K562 (cell line): ENCODE results near the gene CBL. TPM values are rescaled to one million over a fixed set of nuclear protein-coding genes. Genes with fewer than 3 reads are reported as not detected.

Experiments
- ATAC-seq: fragments of 200-7000 bp; cut with Tn5 transposase; 3 replicates; pipeline ENCODE4 v1.9.1; 2020; ENCODE audit warnings: moderate library complexity
- BruUV-seq: library from RNA; stranded (reverse); fragments of 400-500 nt; replicated peaks from 2 replicates; lab custom pipeline; 2021; lab: Mats Ljungman, UMichigan
- CTCF ChIA-PET: fragments of 300-600 bp; formaldehyde crosslinking; extraction: SDS; loops from one replicate; lab custom pipeline; 2021; ENCODE audit warnings: low intra/inter-chr PET ratio; lab: Yijun Ruan, JAX
- POLR2A ChIA-PET: fragments of 300-600, 350-650 bp; sonication (Branson Sonifier 250); formaldehyde crosslinking; extraction: SDS; loops from one replicate; lab custom pipeline; 2021; ENCODE audit warnings: antibody characterized with exemption, inconsistent platforms; lab: Yijun Ruan, JAX
- DNase-seq, 4 experiments: peaks; one replicate each; pipeline versions ENCODE4 v3.0.0 to v3.0.0-alpha.2; 2011 to 2018; ENCODE audit warnings: low spot score in 3 of 4, mixed read lengths in 3 of 4; ENCODE audit errors: extremely low read depth in 1 of 4
- FAIRE-seq: peaks from 2 replicates; lab custom pipeline; 2011; peaks lifted over from hg19 to GRCh38; lab: Jason Lieb, UNC
- H2AFZ ChIP-seq: 2 replicates; pipeline ENCODE4 v1.6.0; 2011; ENCODE audit warnings: low read depth, low read length, control low read depth, inconsistent platforms
- H3K27ac ChIP-seq: fragments of 200-600 bp; 3 replicates; pipeline ENCODE4 v1.8.0; 2011; ENCODE audit warnings: low read depth, mild to moderate bottlenecking, control low read depth, inconsistent platforms, low read length, moderate library complexity, mixed read lengths; ENCODE audit errors: extremely low read depth
- H3K27me3 ChIP-seq, 2 experiments: fragments of 300-600 bp in 1 of 2; 2 replicates in 1 of 2; 3 replicates in 1 of 2; pipeline versions ENCODE4 v1.6.0 to v1.8.0; 2011; ENCODE audit warnings: inconsistent platforms in 2 of 2, low read length in 2 of 2, mild to moderate bottlenecking in 1 of 2, mixed read lengths in 1 of 2, moderate library complexity in 1 of 2; ENCODE audit not compliant: control insufficient read depth in 2 of 2, insufficient read depth in 2 of 2
- H3K36me3 ChIP-seq: fragments of 300-600 bp; 3 replicates; pipeline ENCODE4 v1.8.0; 2011; ENCODE audit warnings: mild to moderate bottlenecking, low read length, inconsistent platforms; ENCODE audit not compliant: control insufficient read depth, insufficient read depth
- H3K4me1 ChIP-seq, 2 experiments: fragments of 200-600 bp in 1 of 2; replicated peaks in 1 of 2; 2 replicates in 1 of 2; 3 replicates in 1 of 2; pipeline versions ENCODE4 v1.5.1 to v1.8.0; 2011; ENCODE audit warnings: inconsistent platforms in 2 of 2, low read length in 2 of 2, mild to moderate bottlenecking in 1 of 2, mixed read lengths in 1 of 2, moderate library complexity in 1 of 2; ENCODE audit not compliant: control insufficient read depth in 2 of 2, insufficient read depth in 2 of 2
- H3K4me2 ChIP-seq: 2 replicates; pipeline ENCODE4 v1.6.1; 2011; ENCODE audit warnings: low read length, control low read depth, inconsistent platforms, mixed read lengths; ENCODE audit not compliant: insufficient read depth
- H3K4me3 ChIP-seq: fragments of 200-600 bp; sonication (generic), shearing (Covaris generic); 2 replicates; pipeline ENCODE4 v1.5.1; 2016; ENCODE audit warnings: control low read depth, inconsistent platforms
- H3K79me2 ChIP-seq: fragments of 200-600 bp; 3 replicates; pipeline ENCODE4 v1.8.0; 2011; ENCODE audit warnings: low read length, inconsistent platforms; ENCODE audit not compliant: control insufficient read depth, insufficient read depth
- H3K9ac ChIP-seq, 2 experiments: 2 replicates each; pipeline versions ENCODE4 v1.6.0 to v1.6.1; 2011; ENCODE audit warnings: low read depth in 2 of 2, low read length in 2 of 2, control low read depth in 1 of 2, inconsistent platforms in 1 of 2, mild to moderate bottlenecking in 1 of 2, mixed read lengths in 1 of 2; ENCODE audit not compliant: insufficient read depth in 1 of 2
- H3K9me1 ChIP-seq: one replicate; pipeline ENCODE4 v1.6.0; 2011; ENCODE audit warnings: inconsistent platforms, mild to moderate bottlenecking, low read length, moderate library complexity; ENCODE audit not compliant: control insufficient read depth, insufficient read depth
- H3K9me3 ChIP-seq: replicated peaks from 2 replicates; pipeline ENCODE4 v1.5.1; 2011; ENCODE audit warnings: low read depth, low read length, inconsistent platforms; ENCODE audit not compliant: control insufficient read depth, insufficient read depth
- H4K20me1 ChIP-seq: replicated peaks from 2 replicates; pipeline ENCODE4 v1.6.1; 2011; ENCODE audit warnings: low read length, inconsistent platforms, mixed read lengths; ENCODE audit not compliant: control insufficient read depth, insufficient read depth
- DNMT1 ChIP-seq: fragments of 450-650 bp; IDR thresholded peaks from 2 replicates; pipeline ENCODE4 v1.6.1; 2016; ENCODE audit warnings: antibody characterized with exemption, mild to moderate bottlenecking
- HDAC3 ChIP-seq: fragments of 450-650 bp; IDR thresholded peaks from 2 replicates; pipeline ENCODE4 v1.6.1; 2018; ENCODE audit warnings: borderline replicate concordance, mild to moderate bottlenecking, moderate library complexity; ENCODE audit not compliant: partially characterized antibody
- SUPT5H ChIP-seq: fragments of 450-650 bp; IDR thresholded peaks from 2 replicates; pipeline ENCODE4 v1.6.1; 2016
- ZBTB40 ChIP-seq, 2 experiments: fragments of 450-650 bp in 1 of 2; sonication (generic) in 1 of 2; formaldehyde crosslinking in 1 of 2; IDR thresholded peaks; 2 replicates each; pipeline versions ENCODE4 v1.7.1 to v1.9.0; 2016 to 2022; ENCODE audit warnings: inconsistent platforms in 1 of 2, mild to moderate bottlenecking in 1 of 2, missing genetic modification reagents in 1 of 2
- WGBS: fragments of 100-300 bp; shearing (Covaris generic); methylation state at CpG from one replicate; pipeline ENCODE4 v1.1.6; 2016; ENCODE audit warnings: low coverage, mixed read lengths; ENCODE audit not compliant: insufficient coverage; ENCODE audit errors: missing lambda C conversion rate; 5-methylcytosine and 5-hydroxymethylcytosine counted together
- in situ Hi-C: fragments of 300-500 bp; cut with MboI; formaldehyde crosslinking; loops from 4 replicates; pipeline ENCODE4 v1.15.0; 2018; ENCODE audit warnings: inconsistent platforms, mixed read lengths
- intact Hi-C: fragments of 100-400 bp; cut with micrococcal nuclease; formaldehyde crosslinking; loops from 2 replicates; pipeline ENCODE4 v1.14.2; 2022
- polyA plus RNA-seq, 8 experiments: library from polyadenylated mRNA; depleted of rRNA in 4 of 8; stranded (reverse) in 5 of 8; unstranded in 3 of 8; fragments of >200 nt; fragmentation: Nextera tagmentation in 2 of 8; fragmentation: Illumina TruSeq in 1 of 8; extraction: Ambion mirVana in 2 of 8; extraction: Trizol in 1 of 8; gene quantifications; 2 replicates each; pipeline versions ENCODE4 v1.2.1 to v1.2.3, GENCODE V29; 2011 to 2014; ENCODE audit warnings: inconsistent platforms in 1 of 8, missing spikeins in 1 of 8
- total RNA-seq, 7 experiments: library from RNA; depleted of rRNA in 6 of 7; stranded (reverse); fragments of >200 nt in 6 of 7; fragmentation: Illumina TruSeq in 2 of 7; extraction: Trizol in 2 of 7; gene quantifications; 2 replicates each; pipeline versions ENCODE4 v1.2.1 to v1.2.3, GENCODE V29; 2011 to 2021; ENCODE audit warnings: low replicate concordance in 1 of 7

CBL gene
- total and polyA plus RNA-seq, 9 of the 15 experiments (the other 6 are each of a cell fraction or from before 2014, with no cell fraction given): 3.2 to 24.9 (median 9.9) TPM

GRCh38 chr11:119307974-119308373, 101.8 kb downstream of the CBL start:
- Histone ChIP-seq H3K9me3 (no peaks in the 10 kb centered on the region), H3K9ac (peak overlapping the region in 1 of 2 experiments; percentile 76; a peak in 1 of 4 replicates), H3K36me3 (peaks cover 78% of the 10 kb centered on the region), H4K20me1 (no peaks in the 10 kb centered on the region), H3K4me2 (no peak overlapping the region), H3K4me1 (peaks cover 0 to 8% of the 10 kb centered on the region in 2 experiments; a peak in 2 of 5 replicates), H3K9me1 (no peaks in the 10 kb centered on the region), H3K27me3 (no peaks in the 10 kb centered on the region), H3K4me3 (no peak overlapping the region), H2AFZ (no peak overlapping the region), H3K79me2 (no peaks in the 10 kb centered on the region), H3K27ac (no peak overlapping the region)
- peak; percentile 82 for TF ChIP-seq ZBTB40 (IDR thresholded peaks at IDR 0.05)
- peak; percentile 54; the same call in 1 of the 2 replicates for TF ChIP-seq ZBTB40 (CRISPR knock-in tag; IDR thresholded peaks at IDR 0.05)
- peak; percentile 49; the same call in 1 of the 2 replicates for TF ChIP-seq SUPT5H
- no peak for TF ChIP-seq HDAC3
- TF ChIP-seq DNMT1: no peak
- ChIA-PET CTCF (no interaction called here), POLR2A (interaction anchor here (0.9 to 2.5 kb wide), 4 partner anchors 9 to 18 kb away, joined by 3 to 14 read pairs (median 5); partner anchors contain the start of gene MCAM)
- in situ Hi-C loops: no loop called here
- 87% methylated on average over 5 of the region's 5 CpGs for WGBS
- no peak for DNase-seq
- BruUV-seq: no TSS peak
- intact Hi-C loops: no loop called here
- no peak for FAIRE-seq
- no peak for ATAC-seq
